DND-41 (cell line): Measurements from ENCODE around the gene REPS2.

Experiments used
- CTCF ChIP-seq: IDR thresholded peaks from 2 replicates; pipeline ENCODE4 v1.5.1; 2012; ENCODE audit warnings: borderline replicate concordance, low read length, moderate library complexity, mild to moderate bottlenecking; ENCODE audit not compliant: poor library complexity, severe bottlenecking; ENCODE audit errors: extremely low read depth
- EZH2 ChIP-seq: IDR thresholded peaks from 3 replicates; pipeline ENCODE4 v1.6.1; 2012; ENCODE audit warnings: borderline replicate concordance, low read depth, mild to moderate bottlenecking, moderate library complexity, low read length, inconsistent platforms; ENCODE audit not compliant: severe bottlenecking

GRCh38 chrX:16931855-16932575, 14.4 kb upstream of the REPS2 start:
- TF ChIP-seq CTCF (no peak), EZH2 (no peak)
